GM18951 (cell line): ENCODE results near the gene RAD18.

Experiments used
- POLR2A ChIP-seq: IDR thresholded peaks from 4 replicates; pipeline ENCODE4 v1.6.1; 2011; ENCODE audit warnings: mild to moderate bottlenecking; ENCODE audit not compliant: insufficient read length, insufficient read depth; ENCODE audit errors: extremely low read depth
- in situ Hi-C: fragments of 300-500 bp; cut with MboI; formaldehyde crosslinking; loops from one replicate; pipeline ENCODE4 v1.12.0; 2022; ENCODE audit warnings: low sequenced_read_pairs, mixed read lengths, inconsistent platforms; ENCODE audit not compliant: unreplicated experiment

RAD18 gene

GRCh38 chr3:8967553-8967952 lies 4.3 kb upstream of the RAD18 start:
- no peak for TF ChIP-seq POLR2A
- in situ Hi-C loops, result no loop called here

GRCh38 chr3:8966820-8967348 lies 3.6 kb upstream of the RAD18 start:
- no peak for TF ChIP-seq POLR2A
- in situ Hi-C loops, result no loop called here

- no peak for TF ChIP-seq POLR2A
- in situ Hi-C loops, result no loop called here
These were observed 3.0 kb upstream of the RAD18 start for GRCh38 chr3:8966150-8966819.

GRCh38 chr3:8964436-8965370 lies 1.4 kb upstream of the RAD18 start:
- TF ChIP-seq POLR2A, result no peak
- in situ Hi-C loops, result no loop called here

- in situ Hi-C loops, result no loop called here
- no peak for TF ChIP-seq POLR2A
These were observed 928 bp downstream of the RAD18 start for GRCh38 chr3:8962226-8962861.

- in situ Hi-C loops, result no loop called here
These were observed 3.6 kb downstream of the RAD18 start for GRCh38 chr3:8959668-8960067.

GRCh38 chr3:8954938-8955763 lies 8.1 kb downstream of the RAD18 start:
- TF ChIP-seq POLR2A, result no peak
- in situ Hi-C loops, result no loop called here

More at GRCh38 chr3:8959668-8960067, 3.6 kb downstream of the RAD18 start:
- no peak for TF ChIP-seq POLR2A

- in situ Hi-C loops, result no loop called here
- no peak for TF ChIP-seq POLR2A
These were observed 10.0 kb downstream of the RAD18 start for GRCh38 chr3:8953313-8953712.

GRCh38 chr3:8952130-8952529 lies 11.1 kb downstream of the RAD18 start:
- in situ Hi-C loops, result no loop called here
- TF ChIP-seq POLR2A, result no peak

GRCh38 chr3:8945890-8946600 lies 17.2 kb downstream of the RAD18 start:
- in situ Hi-C loops, result no loop called here
- no peak for TF ChIP-seq POLR2A

- in situ Hi-C loops, result no loop called here
- no peak for TF ChIP-seq POLR2A
These were observed 20.4 kb downstream of the RAD18 start for GRCh38 chr3:8942746-8943488.
